GM21529 (cell line): ENCODE results near the gene PPM1L.

Source experiments
- ATAC-seq: cut with Tn5 transposase; IDR thresholded peaks from one replicate; pipeline ENCODE4 v1.9.1; 2021; ENCODE audit not compliant: unreplicated experiment

PPM1L gene

GRCh38 chr3:161026612-161027510 is 270.8 kb downstream of the PPM1L start:
- ATAC-seq: no peak

- no peak for ATAC-seq
Measured at GRCh38 chr3:161028555-161029153, 272.6 kb downstream of the PPM1L start.

- ATAC-seq: no peak
Measured at GRCh38 chr3:161031134-161031533, 275.1 kb downstream of the PPM1L start.

GRCh38 chr3:161034913-161035550 is 279.0 kb downstream of the PPM1L start:
- peak; percentile 92 for ATAC-seq

GRCh38 chr3:161035711-161036110 is 279.7 kb downstream of the PPM1L start:
- no peak for ATAC-seq

GRCh38 chr3:161038725-161039124 is 282.7 kb downstream of the PPM1L start:
- no peak for ATAC-seq

GRCh38 chr3:161042023-161042501 is 286.0 kb downstream of the PPM1L start:
- peak; percentile 58 for ATAC-seq

- peak; percentile 87 for ATAC-seq
Measured at GRCh38 chr3:161043336-161044035, 287.5 kb downstream of the PPM1L start.

- ATAC-seq: no peak
Measured at GRCh38 chr3:161049683-161050248, 293.7 kb downstream of the PPM1L start.

- peak; percentile 64 for ATAC-seq
Measured at GRCh38 chr3:161050935-161051334, 294.9 kb downstream of the PPM1L start.

- no peak for ATAC-seq
Measured at GRCh38 chr3:161051856-161052255, 295.8 kb downstream of the PPM1L start.

- ATAC-seq: no peak
Measured at GRCh38 chr3:161054860-161055604, 299.0 kb downstream of the PPM1L start.

GRCh38 chr3:161064413-161064812 is 308.4 kb downstream of the PPM1L start:
- ATAC-seq: no peak

- ATAC-seq: no peak
Measured at GRCh38 chr3:161066930-161067329, 310.9 kb downstream of the PPM1L start.

GRCh38 chr3:161067335-161067734 is 311.3 kb downstream of the PPM1L start:
- no peak for ATAC-seq

- ATAC-seq: peak; percentile 95
Measured at GRCh38 chr3:161069511-161070251, 313.6 kb downstream of the PPM1L start.

GRCh38 chr3:161070252-161070930 is 314.4 kb downstream of the PPM1L start:
- ATAC-seq: no peak

GRCh38 chr3:161070980-161071663 is 315.1 kb downstream of the PPM1L start:
- no peak for ATAC-seq
